T1000 (cell line): ENCODE results near the gene MEF2A.
A peak's percentile ranks its signal among the peaks of the same experiment; 100 is the strongest.

ENCODE experiments used
- DNase-seq: peaks from one replicate; lab custom pipeline; 2025; ENCODE audit warnings: mixed read lengths; lab: John Stamatoyannopoulos, UW

Gene MEF2A

DNA sequence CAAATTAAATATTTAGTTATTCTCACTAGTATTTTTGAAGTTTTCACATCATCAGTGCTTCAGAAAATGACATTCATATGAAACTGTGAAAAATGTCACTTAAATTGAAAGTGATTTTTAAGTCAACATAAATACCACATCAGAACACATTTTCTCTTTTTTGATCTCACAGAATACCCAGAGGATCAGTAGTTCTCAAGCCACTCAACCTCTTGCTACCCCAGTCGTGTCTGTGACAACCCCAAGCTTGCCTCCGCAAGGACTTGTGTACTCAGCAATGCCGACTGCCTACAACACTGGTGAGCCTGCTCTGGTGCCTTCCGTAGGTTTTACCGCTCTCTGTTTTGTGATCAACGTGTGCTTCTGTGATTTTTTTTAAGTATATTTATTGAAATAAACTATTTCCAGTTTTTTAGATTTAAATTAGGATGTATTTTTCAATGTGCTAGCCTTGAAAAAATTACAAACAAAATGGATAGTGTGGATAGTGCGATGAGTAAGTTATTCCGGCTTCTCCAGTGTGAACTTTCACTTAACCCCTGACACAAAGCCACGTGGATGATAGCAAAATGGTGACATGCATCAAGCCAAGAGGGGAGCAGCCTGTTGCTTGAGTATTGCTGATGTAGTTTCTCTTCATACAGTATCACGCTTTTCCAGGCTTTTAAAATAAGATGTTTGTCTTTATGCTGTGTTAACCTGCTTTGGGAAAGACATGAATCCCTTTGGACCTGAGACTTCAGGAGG lies 140.9 kb downstream of the MEF2A start:
- DNase-seq = no peak

DNA sequence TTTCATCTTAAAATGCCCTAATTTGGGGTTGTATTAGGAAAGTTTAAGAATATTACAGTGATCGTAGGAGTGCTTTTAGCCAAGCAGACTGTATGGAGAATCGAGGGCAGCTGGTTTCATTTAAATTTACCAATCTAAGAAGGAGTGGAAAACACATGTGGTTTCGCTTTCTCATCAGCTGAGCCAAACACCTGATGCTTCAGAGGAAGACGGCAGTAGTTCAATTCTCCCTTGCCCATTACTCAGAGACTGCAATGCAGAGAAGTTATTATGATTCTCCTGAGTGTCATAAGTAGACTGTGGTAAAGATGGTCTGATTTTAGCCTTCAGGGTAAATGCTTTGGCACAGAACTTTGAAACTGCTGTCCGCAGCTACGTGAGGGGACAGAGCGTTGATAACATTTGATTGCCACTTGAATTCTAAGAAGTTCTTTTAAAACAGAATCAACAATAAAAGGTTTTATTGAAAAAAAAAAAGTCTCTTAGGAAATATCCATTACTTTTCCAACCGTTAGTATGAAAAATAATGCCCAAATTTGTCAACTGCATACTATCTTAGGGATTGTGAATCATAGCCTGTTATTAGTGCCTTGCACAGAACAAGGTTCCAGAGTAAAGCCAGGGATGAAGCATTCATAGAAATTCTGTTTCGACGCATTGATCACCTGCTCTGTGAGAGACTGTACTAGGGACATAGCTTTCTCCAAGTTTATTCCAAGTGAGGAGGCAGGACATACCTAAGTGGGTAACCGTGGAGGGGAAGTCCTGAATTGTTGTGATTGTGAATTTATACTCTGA lies 141.9 kb downstream of the MEF2A start:
- no peak for DNase-seq

- peak; percentile 48 for DNase-seq
Measured at GRCh38 chr15:99708563-99708962, 142.8 kb downstream of the MEF2A start.

DNA sequence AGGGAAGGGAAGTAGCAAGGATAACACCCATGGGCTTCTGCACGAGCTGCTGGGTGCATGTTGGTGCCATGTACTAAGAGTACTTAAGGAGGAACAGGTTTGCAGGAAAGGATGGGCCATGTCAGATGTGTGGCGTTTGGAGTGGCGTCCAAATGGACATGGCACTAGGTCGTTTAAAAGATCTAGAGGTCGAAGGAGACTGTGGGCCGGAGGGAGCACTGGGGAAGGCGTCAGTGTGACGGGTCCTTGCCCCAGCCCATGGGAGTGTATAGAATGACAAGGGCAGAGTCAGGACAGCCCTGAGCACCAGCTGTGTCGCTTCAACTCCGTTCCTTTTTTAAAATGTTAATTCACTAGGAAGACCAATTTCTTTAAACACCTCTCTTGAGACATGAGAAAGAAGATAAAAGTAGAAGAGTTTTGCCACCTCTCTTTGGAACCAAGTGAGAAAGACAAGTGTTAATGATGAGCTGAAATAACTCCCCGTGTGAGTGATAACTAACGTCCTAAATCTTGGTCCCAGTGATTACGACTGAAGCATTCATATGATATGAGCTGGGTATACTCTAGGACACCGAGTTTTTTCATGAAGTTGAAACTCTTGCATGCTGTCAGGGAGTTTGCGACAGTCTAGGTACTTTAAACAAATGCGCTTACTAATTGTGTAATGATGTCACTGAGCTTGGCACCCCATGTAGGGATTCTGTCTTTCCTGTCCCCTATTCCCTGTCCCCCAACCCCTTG lies 143.6 kb downstream of the MEF2A start:
- no peak for DNase-seq

DNA sequence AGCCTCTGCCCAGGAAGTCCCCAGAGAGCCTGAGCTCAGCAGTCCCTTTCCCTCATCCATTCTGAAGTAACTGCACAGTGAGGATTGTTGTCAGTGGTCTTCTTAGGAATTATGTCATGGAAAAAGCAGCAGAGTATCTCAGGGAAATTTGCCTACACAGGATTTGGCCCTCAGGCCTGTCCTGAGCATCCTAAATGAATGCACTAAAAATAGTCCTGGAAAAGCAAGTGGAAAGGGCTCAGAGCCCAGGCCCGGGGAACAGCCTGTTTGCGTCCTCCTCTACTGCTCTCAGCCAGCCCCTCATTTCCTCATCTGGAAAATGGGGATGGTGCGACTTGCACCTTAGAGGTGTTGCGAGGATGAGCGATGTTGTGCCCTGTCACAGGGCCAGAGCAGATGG lies 145.8 kb downstream of the MEF2A start:
- no peak for DNase-seq

- no peak for DNase-seq
Measured at GRCh38 chr15:99712415-99712814, 146.6 kb downstream of the MEF2A start.

DNA sequence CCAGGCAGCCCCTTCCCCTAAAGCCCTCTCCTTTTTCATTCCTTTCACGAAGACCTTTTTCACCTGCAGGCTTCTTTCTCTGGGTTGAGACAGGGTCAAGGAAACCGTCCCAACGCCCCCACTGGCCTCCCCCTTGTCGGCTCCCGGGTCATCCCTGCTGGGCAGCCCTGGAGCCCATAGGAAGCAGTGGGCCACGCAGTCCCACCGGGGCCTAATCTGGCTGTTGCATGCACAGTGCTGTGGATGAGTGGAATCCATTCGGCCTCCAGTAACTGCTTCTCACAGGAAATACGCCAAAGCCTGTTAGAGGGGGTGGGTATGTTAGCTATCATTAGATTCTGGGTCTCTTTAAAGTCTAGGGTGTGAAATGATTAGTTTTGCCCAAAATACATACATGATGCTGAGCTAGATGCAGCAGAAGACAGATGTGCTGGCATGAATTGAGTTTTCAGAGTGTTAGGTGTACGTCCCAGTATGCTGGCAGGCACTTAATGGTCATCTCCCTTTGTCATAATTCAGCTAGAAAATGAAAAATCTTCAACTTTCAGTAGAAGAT lies 150.8 kb downstream of the MEF2A start:
- no peak for DNase-seq

- no peak for DNase-seq
Measured at GRCh38 chr15:99717161-99718009, 151.6 kb downstream of the MEF2A start.

GRCh38 chr15:99718421-99718820 lies 152.6 kb downstream of the MEF2A start:
- no peak for DNase-seq

DNA sequence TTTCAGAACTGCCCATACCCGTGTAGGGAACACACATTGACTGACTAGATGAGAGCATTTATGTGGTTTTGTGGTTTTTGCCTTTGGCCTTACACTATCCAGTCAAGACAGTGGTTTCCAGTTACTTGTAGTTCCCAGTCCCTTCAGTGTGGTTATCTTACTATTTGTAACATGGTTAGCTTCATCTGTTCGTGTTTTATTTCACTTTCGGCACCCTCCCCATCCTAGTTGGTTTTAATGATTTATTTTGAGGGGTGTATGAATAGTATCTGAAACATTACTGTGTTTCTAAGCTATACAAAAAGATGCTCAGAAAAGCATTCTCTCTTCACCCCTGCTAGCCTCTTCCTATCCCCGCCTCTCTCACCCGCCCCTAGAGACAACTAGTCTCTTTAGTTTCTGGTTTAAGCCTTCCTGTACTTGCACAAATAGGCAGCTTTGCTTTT lies 153.3 kb downstream of the MEF2A start:
- DNase-seq = no peak

- DNase-seq = no peak
Measured at GRCh38 chr15:99720533-99720932, 154.7 kb downstream of the MEF2A start.

DNA sequence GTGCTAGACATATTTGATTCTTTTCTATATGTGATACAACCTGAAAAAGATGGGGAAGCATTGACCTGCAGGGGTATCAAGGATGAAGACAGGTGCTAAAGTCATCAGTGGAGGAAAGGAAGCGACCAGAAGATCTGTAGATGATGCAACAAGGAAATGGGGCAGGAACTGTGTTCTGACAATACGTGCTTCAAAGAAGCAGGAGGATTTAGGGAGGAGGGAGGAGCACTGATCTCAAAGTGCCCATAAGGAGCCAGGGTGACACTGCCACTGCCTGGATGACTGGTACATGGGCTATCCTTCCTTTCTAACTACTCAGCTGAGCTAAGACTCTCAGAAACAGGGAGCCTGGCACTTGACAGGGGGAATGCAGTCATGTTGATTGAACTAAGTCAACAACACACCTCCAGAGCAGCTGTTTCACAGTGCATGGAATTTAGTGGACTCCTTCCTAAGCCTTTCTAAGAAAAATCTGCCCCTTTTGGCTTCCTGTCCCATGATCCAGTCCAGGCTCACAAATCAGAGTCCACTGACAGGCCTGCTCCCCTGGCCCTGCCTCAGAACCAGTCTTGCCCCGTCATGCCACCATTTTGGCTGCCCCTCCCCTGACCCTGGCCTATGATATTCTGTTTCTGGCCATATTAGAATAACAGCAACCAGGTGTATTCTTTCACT lies 155.5 kb downstream of the MEF2A start:
- no peak for DNase-seq

GRCh38 chr15:99721896-99722295 lies 156.1 kb downstream of the MEF2A start:
- no peak for DNase-seq

DNA sequence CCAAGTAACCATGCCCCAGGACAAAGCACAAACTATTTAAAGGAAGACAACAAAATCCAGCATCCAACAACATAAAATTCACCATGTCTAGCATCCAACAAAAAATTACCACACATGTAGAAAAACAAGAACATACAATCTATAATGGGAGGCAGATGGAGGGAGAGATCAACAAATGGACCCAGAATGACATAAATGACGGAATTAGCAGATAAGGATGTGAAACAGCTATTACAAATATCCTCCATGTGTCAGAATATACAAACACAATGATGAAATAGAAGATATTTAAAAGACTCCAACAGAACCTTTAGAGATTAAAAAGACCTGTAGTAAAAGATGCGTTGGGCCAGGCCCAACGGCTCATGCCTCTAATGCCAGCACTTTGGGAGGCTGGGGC lies 156.6 kb downstream of the MEF2A start:
- DNase-seq = no peak

DNA sequence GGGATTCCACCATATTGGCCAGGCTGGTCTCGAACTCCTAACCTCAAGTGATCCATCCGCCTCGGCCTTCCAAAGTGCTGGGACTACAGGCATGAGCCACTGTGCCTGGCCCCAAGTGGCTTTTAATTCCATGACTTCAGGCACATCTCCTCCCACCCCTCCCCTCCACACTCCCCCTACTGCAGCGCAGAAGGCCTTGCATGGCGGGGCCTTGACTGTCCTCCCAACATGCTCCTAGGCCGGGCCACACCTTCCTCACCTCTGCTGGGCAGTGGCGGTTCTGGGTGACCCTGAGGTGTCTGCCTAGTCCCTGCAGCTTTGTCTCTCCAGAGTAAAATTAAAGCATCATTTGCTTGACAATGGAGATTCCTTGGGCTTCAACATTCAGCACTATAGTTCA lies 160.5 kb downstream of the MEF2A start:
- DNase-seq = no peak

DNA sequence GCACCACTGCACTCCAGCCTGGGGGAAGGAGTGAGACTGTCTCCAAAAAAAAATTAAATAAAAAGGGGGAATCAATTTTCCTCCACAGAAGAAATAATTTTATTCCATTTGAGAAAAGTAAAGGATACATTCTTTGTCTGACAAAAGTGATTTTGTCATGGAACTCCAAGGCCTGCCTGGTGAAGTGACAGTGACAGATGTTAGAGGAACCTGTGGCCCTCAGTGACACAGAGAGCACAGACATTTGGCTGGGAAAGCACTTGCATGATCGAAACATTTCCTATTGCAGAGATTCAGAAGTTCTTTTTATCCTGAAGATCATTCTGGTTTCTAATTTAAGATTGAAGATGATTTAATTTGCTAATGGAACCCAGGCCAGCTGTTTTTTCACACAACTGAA lies 161.5 kb downstream of the MEF2A start:
- DNase-seq = no peak

GRCh38 chr15:99727733-99728132 lies 161.9 kb downstream of the MEF2A start:
- no peak for DNase-seq

DNA sequence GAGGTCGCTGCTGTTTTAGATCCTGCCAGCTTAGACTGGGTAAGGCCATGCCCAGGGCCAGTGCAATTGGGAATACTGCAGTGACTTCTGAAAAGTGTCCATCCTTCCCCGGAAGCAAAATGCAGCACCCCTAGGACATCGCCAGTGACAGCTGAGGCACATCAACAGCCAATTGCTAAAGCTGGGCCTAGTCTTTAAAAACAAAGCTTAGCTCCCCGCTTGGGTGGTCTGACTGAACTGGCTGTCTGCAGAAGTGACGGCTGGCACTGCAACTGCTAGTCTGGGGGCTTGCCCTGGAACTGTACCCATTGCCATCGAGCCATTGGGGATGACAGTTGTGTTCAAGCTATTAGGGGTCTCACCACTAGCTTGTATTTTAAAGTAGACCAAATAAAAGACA lies 163.1 kb downstream of the MEF2A start:
- no peak for DNase-seq

DNA sequence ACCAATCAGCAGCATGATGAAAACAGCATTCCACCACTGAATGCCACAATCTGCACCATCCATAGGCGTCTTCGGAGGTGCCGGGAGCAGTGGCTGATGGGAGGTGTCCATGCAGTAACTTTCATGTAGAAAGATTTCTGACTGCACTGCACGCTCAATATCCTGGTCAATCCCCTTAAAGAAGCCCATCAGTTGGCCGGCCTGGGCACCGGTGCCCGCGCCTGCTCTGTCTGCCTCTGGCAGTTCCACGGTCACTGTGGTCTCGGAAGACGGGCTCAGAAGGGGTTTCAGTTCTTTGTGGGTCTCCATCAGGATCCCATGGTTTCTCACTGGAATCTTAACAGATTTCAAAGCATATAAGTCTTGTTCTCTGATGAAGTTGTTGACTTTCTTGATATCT lies 163.5 kb downstream of the MEF2A start:
- no peak for DNase-seq

GRCh38 chr15:99729920-99730319 lies 164.1 kb downstream of the MEF2A start:
- no peak for DNase-seq
